H1 (cell line): ENCODE measurements around the gene PTK6. TPM values are rescaled to one million over a fixed set of nuclear protein-coding genes. Genes with fewer than 3 reads are reported as not detected.

ENCODE experiments used
- CHD2 ChIP-seq: IDR thresholded peaks from 2 replicates; pipeline ENCODE4 v1.6.1; 2012; ENCODE audit warnings: low read length, improper control_type of control experiment
- KDM1A ChIP-seq: fragments of 200-600, 300-600 bp; sonication (generic); IDR thresholded peaks from 2 replicates; pipeline ENCODE4 v1.7.1; 2016; ENCODE audit warnings: mild to moderate bottlenecking, low read length, borderline replicate concordance
- POLR2A ChIP-seq, 2 experiments: IDR thresholded peaks; 1 replicate in 1 of 2; 2 replicates in 1 of 2; pipeline ENCODE4 v1.6.1; 2011; ENCODE audit warnings: low read depth in 2 of 2, low read length in 2 of 2, mild to moderate bottlenecking in 2 of 2; ENCODE audit errors: control extremely low read depth in 1 of 2
- RXRA ChIP-seq: IDR thresholded peaks from 2 replicates; pipeline ENCODE4 v1.6.1; 2011; ENCODE audit warnings: low read depth, mild to moderate bottlenecking, low read length, moderate library complexity; ENCODE audit not compliant: insufficient read depth
- SIX5 ChIP-seq: IDR thresholded peaks from 2 replicates; pipeline ENCODE4 v1.6.1; 2011; ENCODE audit warnings: mild to moderate bottlenecking, low read depth, low read length
- SUZ12 ChIP-seq: fragments of 200-600 bp; sonication (generic); IDR thresholded peaks from 2 replicates; pipeline ENCODE4 v1.6.1; 2012; ENCODE audit warnings: mild to moderate bottlenecking, inconsistent platforms, low read length, moderate library complexity, mixed read lengths
- TAF7 ChIP-seq: optimal IDR thresholded peaks from 2 replicates; pipeline ENCODE3; 2011; ENCODE audit warnings: low read depth, mild to moderate bottlenecking, inconsistent platforms, low read length, moderate library complexity, borderline replicate concordance
- TCF12 ChIP-seq: IDR thresholded peaks from 2 replicates; pipeline ENCODE4 v1.6.1; 2011; ENCODE audit warnings: low read depth, mild to moderate bottlenecking, low read length
- polyA plus RNA-seq, 7 experiments: library from polyadenylated mRNA; depleted of rRNA in 3 of 7; stranded (reverse) in 5 of 7; unstranded in 2 of 7; fragments of >200 nt in 5 of 7; fragments of 200-250 nt in 2 of 7; gene quantifications; 1 replicate in 5 of 7; 2 replicates in 1 of 7; 4 replicates in 1 of 7; pipeline versions ENCODE4 v1.2.1 to v1.2.3, GENCODE V29; 2011 to 2013; ENCODE audit warnings: missing spikeins in 2 of 7, mixed read lengths in 2 of 7
- total RNA-seq: library from RNA; stranded (reverse); fragmentation: NEBNext Ultra II Directional; extraction: Animal tissue kit (Norgen Biotek cat#: 25700); gene quantifications from 2 replicates; pipeline ENCODE4 v1.2.1, GENCODE V29; 2021

The PTK6 gene
- total and polyA plus RNA-seq, 2 of the 8 experiments (the other 6 are each of a cell fraction or from before 2014, with no cell fraction given) = 0.12 to 0.19 TPM

- TF ChIP-seq TAF7 (no peak), KDM1A (no peak), SIX5 (no peak), SUZ12 (no peak), CHD2 (no peak), TCF12 (no peak), POLR2A (IDR thresholded peaks at IDR 0.05; ENCODE audit: control extremely low read depth in 1 of 2, low read depth in 2 of 2, low read length in 2 of 2) (no peak), RXRA (no peak)
Measured at GRCh38 chr20:63536241-63536977, 767 bp downstream of the PTK6 start (continued).
